Tibial artery (tissue), 4 donors: ENCODE data around the gene BMPER.

ENCODE experiments used
- DNase-seq, 2 donors: peaks; one replicate each; pipeline ENCODE4 v3.0.0-alpha.2; 2019
- H3K27ac ChIP-seq, 2 donors: fragments of 200-600 bp; sonication (generic) in 1 of 2; 1 replicate in 1 of 2; 2 replicates in 1 of 2; pipeline ENCODE4 v1.5.1; 2018 to 2019; ENCODE audit warnings: mild to moderate bottlenecking in 1 of 2
- H3K27me3 ChIP-seq, 2 donors: fragments of 200-600 bp; sonication (generic) in 1 of 2; one replicate each; pipeline versions ENCODE4 v1.5.1 to v1.6.0; 2016 to 2019
- H3K36me3 ChIP-seq, 3 donors: fragments of 200-600 bp; sonication (generic) in 2 of 3; one replicate each; pipeline ENCODE4 v1.5.1; 2016 to 2019; ENCODE audit warnings: mild to moderate bottlenecking in 2 of 3
- H3K4me1 ChIP-seq, 4 donors: fragments of 200-600 bp; sonication (generic) in 2 of 4; 1 replicate in 3 of 4; 2 replicates in 1 of 4; pipeline ENCODE4 v1.5.1; 2016 to 2019
- H3K4me3 ChIP-seq, 2 donors: fragments of 200-600 bp; sonication (generic) in 1 of 2; 1 replicate in 1 of 2; 2 replicates in 1 of 2; pipeline ENCODE4 v1.5.1; 2018 to 2019; ENCODE audit warnings: mild to moderate bottlenecking in 2 of 2
- H3K9me3 ChIP-seq, 3 donors: fragments of 200-600 bp; sonication (generic) in 1 of 3; one replicate each; pipeline ENCODE4 v1.5.1; 2016 to 2019
- intact Hi-C: fragments of 100-400 bp; cut with DNase I; formaldehyde crosslinking; loops from one replicate; pipeline ENCODE4 v1.15.0; 2023; ENCODE audit warnings: low total_unique reads
- TF ChIP-seq, protein P1 (sequence below), 2 experiments: fragments of 200-600 bp in 1 of 2; fragments of 450-650 bp in 1 of 2; IDR thresholded peaks; one replicate each; pipeline ENCODE4 v1.5.1; 2017 to 2019; ENCODE audit warnings: antibody characterized with exemption in 2 of 2, mild to moderate bottlenecking in 1 of 2, moderate library complexity in 1 of 2

Gene BMPER

GRCh38 chr7:33996899-33997298 is 91.6 kb downstream of the BMPER start:
- TF ChIP-seq, protein P1, sequence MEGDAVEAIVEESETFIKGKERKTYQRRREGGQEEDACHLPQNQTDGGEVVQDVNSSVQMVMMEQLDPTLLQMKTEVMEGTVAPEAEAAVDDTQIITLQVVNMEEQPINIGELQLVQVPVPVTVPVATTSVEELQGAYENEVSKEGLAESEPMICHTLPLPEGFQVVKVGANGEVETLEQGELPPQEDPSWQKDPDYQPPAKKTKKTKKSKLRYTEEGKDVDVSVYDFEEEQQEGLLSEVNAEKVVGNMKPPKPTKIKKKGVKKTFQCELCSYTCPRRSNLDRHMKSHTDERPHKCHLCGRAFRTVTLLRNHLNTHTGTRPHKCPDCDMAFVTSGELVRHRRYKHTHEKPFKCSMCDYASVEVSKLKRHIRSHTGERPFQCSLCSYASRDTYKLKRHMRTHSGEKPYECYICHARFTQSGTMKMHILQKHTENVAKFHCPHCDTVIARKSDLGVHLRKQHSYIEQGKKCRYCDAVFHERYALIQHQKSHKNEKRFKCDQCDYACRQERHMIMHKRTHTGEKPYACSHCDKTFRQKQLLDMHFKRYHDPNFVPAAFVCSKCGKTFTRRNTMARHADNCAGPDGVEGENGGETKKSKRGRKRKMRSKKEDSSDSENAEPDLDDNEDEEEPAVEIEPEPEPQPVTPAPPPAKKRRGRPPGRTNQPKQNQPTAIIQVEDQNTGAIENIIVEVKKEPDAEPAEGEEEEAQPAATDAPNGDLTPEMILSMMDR (IDR thresholded peaks at IDR 0.05), result no peak
- Histone ChIP-seq H3K9me3 (no peaks in the 10 kb centered on the region), H3K36me3 (no peaks in the 10 kb centered on the region), H3K4me3 (no peak overlapping the region), H3K4me1 (peaks cover 0 to 19% (median under 1%) of the 10 kb centered on the region in 4 donors), H3K27me3 (no peaks in the 10 kb centered on the region), H3K27ac (no peak overlapping the region)
- DNase-seq, result no peak
- intact Hi-C loops, result no loop called here

DNA sequence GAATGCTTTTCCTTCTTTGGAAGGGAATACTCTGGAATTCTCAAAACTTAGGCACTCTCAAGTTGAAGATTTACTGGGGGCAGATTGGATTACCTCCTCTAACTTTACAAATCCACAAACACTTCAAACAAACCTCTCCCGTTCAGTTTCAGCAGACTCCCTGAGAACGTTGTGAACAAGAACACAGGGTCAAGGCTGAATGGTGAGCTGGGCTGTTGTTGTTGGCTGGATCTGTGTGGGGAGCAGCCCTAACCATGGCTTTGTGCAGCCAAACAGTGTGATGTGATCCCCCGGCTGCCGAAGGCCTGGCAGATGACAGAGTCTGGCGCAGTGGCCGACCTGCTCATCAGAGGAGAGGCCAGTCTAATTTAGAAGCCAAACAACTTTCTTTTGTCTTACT is 93.1 kb downstream of the BMPER start:
- no peak overlapping the region for H3K4me3 ChIP-seq
- H3K27ac ChIP-seq, result peak overlapping the region in 1 of 2 donors; percentile 53
- intact Hi-C loops, result no loop called here
- H3K27me3 ChIP-seq, result no peaks in the 10 kb centered on the region
- H3K4me1 ChIP-seq, result peaks cover 0 to 19% (median under 1%) of the 10 kb centered on the region in 4 donors
- no peaks in the 10 kb centered on the region for H3K36me3 ChIP-seq
- peak; percentile 75 to 80 for DNase-seq
- H3K9me3 ChIP-seq, result no peaks in the 10 kb centered on the region
- TF ChIP-seq, protein P1 (IDR thresholded peaks at IDR 0.05), result no peak

GRCh38 chr7:34011017-34011695 is 105.8 kb downstream of the BMPER start:
- H3K27me3 ChIP-seq, result no peaks in the 10 kb centered on the region
- TF ChIP-seq, protein P1 (IDR thresholded peaks at IDR 0.05), result no peak
- no peak overlapping the region for H3K4me3 ChIP-seq
- H3K27ac ChIP-seq, result no peak overlapping the region
- no peaks in the 10 kb centered on the region for H3K9me3 ChIP-seq
- H3K4me1 ChIP-seq, result no peaks in the 10 kb centered on the region
- H3K36me3 ChIP-seq, result no peaks in the 10 kb centered on the region
- intact Hi-C loops, result no loop called here
- DNase-seq, result no peak

DNA sequence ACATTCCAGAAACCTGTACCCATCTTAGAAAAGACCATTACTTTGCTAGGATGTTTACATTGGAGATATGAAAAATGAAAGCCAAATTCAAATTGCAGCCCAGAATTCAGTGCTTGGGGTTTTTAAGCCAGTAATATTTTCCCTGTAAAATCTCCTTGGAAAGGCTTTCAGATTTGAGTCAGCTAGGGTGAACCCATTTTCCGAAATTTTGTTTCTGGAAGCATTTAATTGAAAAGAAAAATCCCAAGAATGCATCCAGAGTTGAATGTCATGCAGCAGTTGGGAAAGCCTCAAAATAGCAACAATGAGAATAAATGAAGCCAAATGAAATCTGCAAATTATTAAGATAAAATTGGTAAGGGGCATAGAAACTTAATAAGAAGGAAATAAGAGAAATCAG is 106.4 kb downstream of the BMPER start:
- no peak for DNase-seq
- H3K36me3 ChIP-seq, result no peaks in the 10 kb centered on the region
- no peak overlapping the region for H3K4me3 ChIP-seq
- H3K27ac ChIP-seq, result no peak overlapping the region
- no peaks in the 10 kb centered on the region for H3K4me1 ChIP-seq
- no peaks in the 10 kb centered on the region for H3K9me3 ChIP-seq
- intact Hi-C loops, result no loop called here
- TF ChIP-seq, protein P1 (IDR thresholded peaks at IDR 0.05), result no peak
- no peaks in the 10 kb centered on the region for H3K27me3 ChIP-seq

DNA sequence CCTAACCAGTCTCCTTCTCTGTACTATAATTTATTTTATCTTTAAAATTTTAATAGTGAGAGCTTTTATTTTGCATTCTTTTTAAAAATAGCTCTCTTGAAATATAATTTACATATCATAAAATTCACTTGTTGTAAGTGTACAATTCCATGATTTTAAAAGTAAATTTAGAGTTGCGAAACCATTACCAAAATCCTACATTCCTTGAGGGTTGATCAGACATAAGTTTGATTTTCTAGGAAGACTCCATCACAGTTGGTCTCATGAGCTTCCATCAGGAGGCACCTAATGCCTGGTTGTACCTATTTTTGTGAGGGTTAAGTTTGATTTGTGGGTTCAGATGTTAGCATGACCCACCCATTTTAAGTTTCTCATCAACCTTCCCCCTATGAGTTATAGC is 108.1 kb downstream of the BMPER start:
- Histone ChIP-seq H3K27ac (no peak overlapping the region), H3K4me1 (no peaks in the 10 kb centered on the region), H3K36me3 (no peaks in the 10 kb centered on the region), H3K4me3 (no peak overlapping the region), H3K27me3 (no peaks in the 10 kb centered on the region), H3K9me3 (no peaks in the 10 kb centered on the region)
- no peak for DNase-seq
- TF ChIP-seq, protein P1 (IDR thresholded peaks at IDR 0.05), result no peak
- intact Hi-C loops, result no loop called here

DNA sequence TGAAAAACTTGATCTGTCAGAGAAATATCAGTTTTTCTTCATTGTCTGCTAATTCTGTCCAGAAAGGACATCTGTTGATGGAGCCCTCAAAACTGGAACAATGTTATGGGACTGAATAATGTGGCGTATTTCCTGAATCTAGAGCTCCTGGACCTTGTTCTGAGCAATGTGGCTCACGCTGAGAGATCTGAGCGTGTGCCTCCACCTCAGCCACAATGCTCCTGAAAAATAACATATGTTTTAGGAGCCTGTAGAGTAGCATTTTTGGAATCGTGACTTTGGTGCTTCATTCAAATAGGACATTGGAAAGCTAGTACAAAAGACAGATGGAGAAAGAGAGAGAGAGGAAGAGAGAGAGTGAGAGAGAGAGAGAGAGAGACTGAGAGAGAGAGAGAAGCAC is 110.3 kb downstream of the BMPER start:
- Histone ChIP-seq H3K27ac (no peak overlapping the region), H3K9me3 (no peaks in the 10 kb centered on the region), H3K4me3 (no peak overlapping the region), H3K36me3 (no peaks in the 10 kb centered on the region), H3K4me1 (no peaks in the 10 kb centered on the region), H3K27me3 (no peaks in the 10 kb centered on the region)
- TF ChIP-seq, protein P1 (IDR thresholded peaks at IDR 0.05), result no peak
- intact Hi-C loops, result no loop called here
- no peak for DNase-seq
